HFFc6 (cell line): ENCODE results near the gene SLC8A1. TPM values are rescaled to one million over a fixed set of nuclear protein-coding genes. Genes with fewer than 3 reads are reported as not detected.

Experiments used
- DNase-seq: peaks from one replicate; pipeline ENCODE4 v3.0.0-alpha.2; 2018
- H3K27ac Mint-ChIP-seq: 2 replicates; pipeline ENCODE4 v1.8.0; 2020; ENCODE audit warnings: mild to moderate bottlenecking, mixed read lengths
- H3K27me3 Mint-ChIP-seq: 2 replicates; pipeline ENCODE4 v1.8.0; 2021; ENCODE audit warnings: mild to moderate bottlenecking, moderate library complexity, mixed read lengths; ENCODE audit not compliant: insufficient read depth
- H3K36me3 Mint-ChIP-seq: 2 replicates; pipeline ENCODE4 v1.8.0; 2021; ENCODE audit warnings: low read depth, mixed read lengths
- H3K4me1 Mint-ChIP-seq: 2 replicates; pipeline ENCODE4 v1.8.0; 2020; ENCODE audit warnings: low read depth, mixed read lengths
- H3K4me3 Mint-ChIP-seq: 2 replicates; pipeline ENCODE4 v1.8.0; 2020; ENCODE audit warnings: mild to moderate bottlenecking, moderate library complexity, mixed read lengths
- H3K9me3 Mint-ChIP-seq: 2 replicates; pipeline ENCODE4 v1.8.0; 2020; ENCODE audit warnings: mild to moderate bottlenecking, mixed read lengths
- CTCF ChIP-seq: fragments of 200-600 bp; sonication (generic); IDR thresholded peaks from 2 replicates; pipeline ENCODE4 v1.5.0; 2021; ENCODE audit warnings: antibody characterized with exemption, mild to moderate bottlenecking
- total RNA-seq, 6 experiments: library from RNA; stranded (reverse); fragmentation: NEBNext Ultra II Directional; extraction: Animal tissue kit (Norgen Biotek cat#: 25700); gene quantifications; 2 replicates in 1 of 6; 3 replicates in 5 of 6; pipeline ENCODE4 v1.2.3, GENCODE V29; 2021

The SLC8A1 gene
- total RNA-seq, 6 experiments from 2014 or later, result 71.5 to 96.9 (median 92.2) TPM

- TF ChIP-seq CTCF, result no peak
- H3K27me3 Mint-ChIP-seq, result no peaks in the 10 kb centered on the region
- peak overlapping the region; percentile 49; the same call in 1 of the 2 replicates for H3K4me3 Mint-ChIP-seq
- H3K36me3 Mint-ChIP-seq, result peaks cover 39% of the 10 kb centered on the region
- no peaks in the 10 kb centered on the region for H3K9me3 Mint-ChIP-seq
- peaks cover 100% of the 10 kb centered on the region for H3K4me1 Mint-ChIP-seq
- H3K27ac Mint-ChIP-seq, result peak overlapping the region; percentile 98
- no peak for DNase-seq
Measured at GRCh38 chr2:40433736-40434135, 18.2 kb downstream of the SLC8A1 start.

GRCh38 chr2:40432921-40433483 lies 18.9 kb downstream of the SLC8A1 start:
- Mint-ChIP-seq H3K9me3 (no peaks in the 10 kb centered on the region), H3K4me3 (peak overlapping the region; percentile 15; the same call in 1 of the 2 replicates), H3K4me1 (peaks cover 100% of the 10 kb centered on the region), H3K27me3 (no peaks in the 10 kb centered on the region), H3K27ac (peak overlapping the region; percentile 95), H3K36me3 (peaks cover 47% of the 10 kb centered on the region)
- TF ChIP-seq CTCF, result no peak
- no peak for DNase-seq

GRCh38 chr2:40431600-40431955 lies 20.3 kb downstream of the SLC8A1 start:
- TF ChIP-seq CTCF, result no peak
- H3K27me3 Mint-ChIP-seq, result no peaks in the 10 kb centered on the region
- H3K4me3 Mint-ChIP-seq, result peak overlapping the region; percentile 69
- peak overlapping the region; percentile 95 for H3K27ac Mint-ChIP-seq
- peaks cover 92% of the 10 kb centered on the region for H3K4me1 Mint-ChIP-seq
- peak; percentile 81 for DNase-seq
- peaks cover 43% of the 10 kb centered on the region for H3K36me3 Mint-ChIP-seq
- no peaks in the 10 kb centered on the region for H3K9me3 Mint-ChIP-seq

- H3K27ac Mint-ChIP-seq, result peak overlapping the region; percentile 95
- DNase-seq, result no peak
- peak overlapping the region; percentile 69 for H3K4me3 Mint-ChIP-seq
- H3K4me1 Mint-ChIP-seq, result peaks cover 86% of the 10 kb centered on the region
- H3K9me3 Mint-ChIP-seq, result no peaks in the 10 kb centered on the region
- no peak for TF ChIP-seq CTCF
- no peaks in the 10 kb centered on the region for H3K27me3 Mint-ChIP-seq
- peaks cover 40% of the 10 kb centered on the region for H3K36me3 Mint-ChIP-seq
Measured at GRCh38 chr2:40430776-40431599, 20.9 kb downstream of the SLC8A1 start.

GRCh38 chr2:40428439-40428838 lies 23.5 kb downstream of the SLC8A1 start:
- H3K27me3 Mint-ChIP-seq, result no peaks in the 10 kb centered on the region
- H3K4me3 Mint-ChIP-seq, result no peak overlapping the region
- no peak for DNase-seq

More at GRCh38 chr2:40428439-40428838, 23.5 kb downstream of the SLC8A1 start:
- no peak for TF ChIP-seq CTCF
- peaks cover 40% of the 10 kb centered on the region for H3K36me3 Mint-ChIP-seq
- H3K27ac Mint-ChIP-seq, result peak overlapping the region; percentile 6; the same call in 1 of the 2 replicates
- peaks cover 60% of the 10 kb centered on the region for H3K4me1 Mint-ChIP-seq
- H3K9me3 Mint-ChIP-seq, result no peaks in the 10 kb centered on the region
